ENCODE measurements around the gene CALHM2. TPM values are rescaled to one million over a fixed set of nuclear protein-coding genes. Genes with fewer than 3 reads are reported as not detected.

CALHM2 gene
- total and polyA plus RNA-seq, 2 donors (not counting 3 experiments of a cell fraction or from before 2014, with no cell fraction given), result 32.1 to 38.4 TPM

DNA sequence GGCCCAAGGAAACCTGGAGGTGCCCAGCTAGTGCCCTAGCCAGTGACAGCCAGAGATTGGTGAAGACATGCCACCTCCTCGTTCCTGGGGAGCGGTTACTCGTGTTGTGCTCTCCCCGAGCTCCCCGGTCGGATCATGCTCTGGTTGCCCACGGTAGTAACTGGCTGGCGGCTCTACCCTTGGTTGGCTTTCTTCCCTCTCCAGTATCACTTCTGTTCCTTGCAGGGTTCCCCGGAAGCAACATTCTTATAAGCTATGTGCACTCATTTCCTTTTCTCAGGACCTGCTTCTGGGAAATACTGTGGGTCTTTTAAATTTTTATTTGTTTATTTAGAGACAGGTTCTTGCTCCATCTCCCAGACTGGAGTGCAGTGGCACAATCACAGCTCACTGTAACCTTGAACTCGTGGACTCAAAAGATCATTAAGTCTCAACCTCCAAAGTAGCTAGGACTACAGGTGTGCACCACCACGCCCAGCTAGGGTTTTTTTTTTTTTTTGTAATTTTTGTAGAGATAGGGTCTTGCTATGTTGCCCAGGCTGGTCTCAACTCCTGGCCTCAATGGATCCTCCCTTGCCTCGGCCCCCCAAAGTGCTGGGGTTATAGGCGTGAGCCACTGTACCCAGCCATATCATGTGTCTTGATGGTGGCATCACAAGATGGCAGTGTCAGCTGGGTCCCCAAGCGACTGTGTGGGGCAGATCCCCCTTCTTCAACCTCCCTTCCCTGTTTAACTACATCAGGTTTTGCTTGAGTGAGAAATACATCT lies 13.4 kb upstream of the CALHM2 start:
- Histone ChIP-seq H3K79me2 (ENCODE audit: control insufficient read depth, insufficient read depth, low read length) (no peaks in the 10 kb centered on the region), H3K4me1 (ENCODE audit: control insufficient read depth, extremely low read depth, insufficient read depth, low read length) (no peaks in the 10 kb centered on the region), H4K20me1 (replicated peaks; ENCODE audit: control insufficient read depth, extremely low read depth, insufficient read depth, low read length) (no peaks in the 10 kb centered on the region), H3K9me3 (replicated peaks; ENCODE audit: control insufficient read depth, insufficient read depth, low read length) (no peaks in the 10 kb centered on the region), H3K27ac (ENCODE audit: insufficient read depth, low read depth, low read length) (no peak overlapping the region), H3K36me3 (ENCODE audit: control insufficient read depth in 2 of 2, extremely low read depth in 1 of 2, insufficient read depth in 2 of 2, low read length in 2 of 2) (no peaks in the 10 kb centered on the region), H3K4me3 (replicated peaks in 1 of 3; ENCODE audit: insufficient read depth in 1 of 3, low read depth in 1 of 3, low read length in 3 of 3) (no peak overlapping the region), H3K9ac (replicated peaks; ENCODE audit: extremely low read depth, insufficient read depth, low read length) (no peak overlapping the region), H3K9me1 (replicated peaks; ENCODE audit: control insufficient read depth, extremely low read depth, insufficient read depth, low read length) (no peaks in the 10 kb centered on the region), H3K27me3 (ENCODE audit: control insufficient read depth in 2 of 2, insufficient read depth in 2 of 2, low read length in 2 of 2) (peaks cover 1 to 6% of the 10 kb centered on the region in 2 experiments), H2AFZ (ENCODE audit: low read depth, low read length) (no peak overlapping the region), H3K4me2 (ENCODE audit: insufficient read depth, low read length) (no peak overlapping the region)
- FAIRE-seq (no peak), DNase-seq (ENCODE audit: low read depth, low spot score) (no peak)
- ChIA-PET POLR2A (no interaction called here), CTCF (interaction anchor here (0.9 kb wide), 1 partner anchor 77 kb away, joined by 3 read pairs; no protein-coding TSS in a partner anchor)
- dilution Hi-C loops (cut with MboI; ENCODE audit: extremely low pct_ligation_motif_present, low sequenced_read_pairs) (no loop called here), intact Hi-C loops (cut with micrococcal nuclease) (no loop called here)
- TF ChIP-seq POLR2AphosphoS5 (IDR thresholded peaks at IDR 0.05; ENCODE audit: insufficient read depth, low read depth, low read length) (no peak), POLR2A (IDR thresholded peaks at IDR 0.05; ENCODE audit: low read depth, low read length) (no peak), FOS (IDR thresholded peaks at IDR 0.05; ENCODE audit: borderline replicate concordance, insufficient read depth, low read length) (no peak), EZH2 (IDR thresholded peaks at IDR 0.05; ENCODE audit: borderline replicate concordance, low read depth, low read length, severe bottlenecking) (no peak), GATA2 (IDR thresholded peaks at IDR 0.05; ENCODE audit: insufficient read depth, insufficient read length, low read depth, low read length) (no peak), MYC (IDR thresholded peaks at IDR 0.05; ENCODE audit: low read depth, low read length) (no peak), JUN (IDR thresholded peaks at IDR 0.05; ENCODE audit: borderline replicate concordance, insufficient read depth, insufficient read length, low read depth) (no peak)
- TF ChIP-seq, protein P1, sequence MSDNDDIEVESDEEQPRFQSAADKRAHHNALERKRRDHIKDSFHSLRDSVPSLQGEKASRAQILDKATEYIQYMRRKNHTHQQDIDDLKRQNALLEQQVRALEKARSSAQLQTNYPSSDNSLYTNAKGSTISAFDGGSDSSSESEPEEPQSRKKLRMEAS (IDR thresholded peaks at IDR 0.05; ENCODE audit: insufficient read depth, insufficient read length), result no peak
- TF ChIP-seq, protein P2, sequence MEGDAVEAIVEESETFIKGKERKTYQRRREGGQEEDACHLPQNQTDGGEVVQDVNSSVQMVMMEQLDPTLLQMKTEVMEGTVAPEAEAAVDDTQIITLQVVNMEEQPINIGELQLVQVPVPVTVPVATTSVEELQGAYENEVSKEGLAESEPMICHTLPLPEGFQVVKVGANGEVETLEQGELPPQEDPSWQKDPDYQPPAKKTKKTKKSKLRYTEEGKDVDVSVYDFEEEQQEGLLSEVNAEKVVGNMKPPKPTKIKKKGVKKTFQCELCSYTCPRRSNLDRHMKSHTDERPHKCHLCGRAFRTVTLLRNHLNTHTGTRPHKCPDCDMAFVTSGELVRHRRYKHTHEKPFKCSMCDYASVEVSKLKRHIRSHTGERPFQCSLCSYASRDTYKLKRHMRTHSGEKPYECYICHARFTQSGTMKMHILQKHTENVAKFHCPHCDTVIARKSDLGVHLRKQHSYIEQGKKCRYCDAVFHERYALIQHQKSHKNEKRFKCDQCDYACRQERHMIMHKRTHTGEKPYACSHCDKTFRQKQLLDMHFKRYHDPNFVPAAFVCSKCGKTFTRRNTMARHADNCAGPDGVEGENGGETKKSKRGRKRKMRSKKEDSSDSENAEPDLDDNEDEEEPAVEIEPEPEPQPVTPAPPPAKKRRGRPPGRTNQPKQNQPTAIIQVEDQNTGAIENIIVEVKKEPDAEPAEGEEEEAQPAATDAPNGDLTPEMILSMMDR (IDR thresholded peaks at IDR 0.05; ENCODE audit: extremely low read depth in 1 of 2, insufficient read depth in 1 of 2, low read depth in 1 of 2, low read length in 2 of 2), result no peak
- BruUV-seq (replicated peaks), result no TSS peak

Measured in endothelial cell of umbilical vein (primary cell).